Upper lobe of left lung (tissue), 6 donors: ENCODE measurements around the gene METTL13. TPM values are rescaled to one million over a fixed set of nuclear protein-coding genes. Genes with fewer than 3 reads are reported as not detected.

Experiments
- ATAC-seq, 2 donors: fragments of 200-7000 bp; cut with Tn5 transposase; one replicate each; pipeline ENCODE4 v1.9.1; 2022; ENCODE audit warnings: mild to moderate bottlenecking in 2 of 2, moderate library complexity in 2 of 2; ENCODE audit not compliant: low FRiP score in 2 of 2
- DNase-seq, 2 donors: peaks; one replicate each; pipeline ENCODE4 v3.0.0-alpha.2; 2019 to 2020
- H3K27ac ChIP-seq, 4 donors: fragments of 200-600 bp; sonication (generic); one replicate each; pipeline ENCODE4 v1.5.1; 2016 to 2019
- H3K27me3 ChIP-seq, 4 donors: fragments of 200-600 bp; sonication (generic); one replicate each; pipeline ENCODE4 v1.5.1; 2017 to 2019
- H3K36me3 ChIP-seq, 4 donors: fragments of 200-600 bp; sonication (generic); one replicate each; pipeline ENCODE4 v1.5.1; 2016 to 2019
- H3K4me1 ChIP-seq, 4 donors: fragments of 200-600 bp; sonication (generic); one replicate each; pipeline ENCODE4 v1.5.1; 2018 to 2019
- H3K4me3 ChIP-seq, 4 donors: fragments of 200-600 bp; sonication (generic); one replicate each; pipeline ENCODE4 v1.5.1; 2017 to 2019; ENCODE audit warnings: mild to moderate bottlenecking in 2 of 4, moderate library complexity in 1 of 4
- H3K9me3 ChIP-seq, 4 donors: fragments of 200-600 bp; sonication (generic); one replicate each; pipeline ENCODE4 v1.5.1; 2018 to 2019
- CTCF ChIP-seq, 6 experiments: fragments of 450-650 bp in 4 of 6; fragments of 200-600 bp in 2 of 6; sonication (generic) in 2 of 6; IDR thresholded peaks; one replicate each; pipeline ENCODE4 v1.5.1; 2016 to 2019; ENCODE audit warnings: antibody characterized with exemption in 6 of 6
- EP300 ChIP-seq, 4 donors: sonication (generic); formaldehyde crosslinking; IDR thresholded peaks; one replicate each; pipeline ENCODE4 v1.5.1; 2017; ENCODE audit warnings: antibody characterized with exemption in 4 of 4, control low read depth in 2 of 4
- POLR2A ChIP-seq, 4 donors: fragments of 450-650 bp; IDR thresholded peaks; one replicate each; pipeline ENCODE4 v1.5.1; 2016 to 2017; ENCODE audit warnings: antibody characterized with exemption in 4 of 4, mild to moderate bottlenecking in 2 of 4
- POLR2AphosphoS5 ChIP-seq, 2 donors: sonication (generic); formaldehyde crosslinking; IDR thresholded peaks; one replicate each; pipeline ENCODE4 v1.5.1; 2017; ENCODE audit warnings: antibody characterized with exemption in 2 of 2
- WGBS, 2 donors: methylation state at CpG; one replicate each; pipeline ENCODE4 v1.1.5; 2017 to 2018; 5-methylcytosine and 5-hydroxymethylcytosine counted together
- total RNA-seq, 6 donors: library from RNA; depleted of rRNA in 4 of 6; stranded (reverse); fragments of >200 nt in 4 of 6; gene quantifications; one replicate each; pipeline versions ENCODE4 v1.1.0 to v1.2.1, GENCODE V29; 2016 to 2021
- donor health status: DM: no; HTN: no; CAD: no; lungs with moderate emphysema.
- donor health status: DM: no; HTN: yes; CAD: no; lungs with severe emphysema.

The METTL13 gene
- total RNA-seq, 6 donors from 2014 or later = 13.9 to 33.5 (median 27.6) TPM

GRCh38 chr1:171805395-171806115 lies 24.1 kb downstream of the METTL13 start:
- Histone ChIP-seq H3K27ac (peak overlapping the region in 2 of 4 donors; percentile 11 to 30), H3K4me1 (peaks cover 0 to 17% (median 0%) of the 10 kb centered on the region in 4 donors), H3K36me3 (no peaks in the 10 kb centered on the region), H3K9me3 (no peaks in the 10 kb centered on the region), H3K4me3 (peak overlapping the region in 1 of 4 donors; percentile 4), H3K27me3 (no peaks in the 10 kb centered on the region)
- TF ChIP-seq POLR2A (IDR thresholded peaks at IDR 0.05) = no peak
- no peak for TF ChIP-seq CTCF (IDR thresholded peaks at IDR 0.05)
- no peak for TF ChIP-seq POLR2AphosphoS5 (IDR thresholded peaks at IDR 0.05)
- TF ChIP-seq EP300 (IDR thresholded peaks at IDR 0.05) = no peak
- WGBS, 2 donors = 62 to 68% methylated on average over 9 of the region's 9 CpGs
- DNase-seq (no peak), ATAC-seq (peak in 1 of 2 donors; percentile 61)

- no peak overlapping the region for H3K27ac ChIP-seq
- ATAC-seq (no peak), DNase-seq (no peak)
- H3K9me3 ChIP-seq = no peaks in the 10 kb centered on the region
- no peaks in the 10 kb centered on the region for H3K36me3 ChIP-seq
- 71 to 81% methylated on average over 4 of the region's 4 CpGs for WGBS, 2 donors
- TF ChIP-seq POLR2A (IDR thresholded peaks at IDR 0.05) (no peak), EP300 (IDR thresholded peaks at IDR 0.05) (no peak), CTCF (IDR thresholded peaks at IDR 0.05) (no peak), POLR2AphosphoS5 (IDR thresholded peaks at IDR 0.05) (no peak)
- H3K27me3 ChIP-seq = no peaks in the 10 kb centered on the region
- peaks cover 0 to 17% (median 0%) of the 10 kb centered on the region in 4 donors for H3K4me1 ChIP-seq
- H3K4me3 ChIP-seq = no peak overlapping the region
Observed at GRCh38 chr1:171807556-171807955, 26.1 kb downstream of the METTL13 start.

- Histone ChIP-seq H3K36me3 (no peaks in the 10 kb centered on the region), H3K27me3 (no peaks in the 10 kb centered on the region), H3K27ac (no peak overlapping the region), H3K9me3 (no peaks in the 10 kb centered on the region), H3K4me3 (no peak overlapping the region), H3K4me1 (peaks cover 0 to 6% (median 0%) of the 10 kb centered on the region in 4 donors)
- DNase-seq = no peak
- TF ChIP-seq POLR2AphosphoS5 (IDR thresholded peaks at IDR 0.05) (no peak), EP300 (IDR thresholded peaks at IDR 0.05) (no peak), POLR2A (IDR thresholded peaks at IDR 0.05) (no peak), CTCF (IDR thresholded peaks at IDR 0.05) (no peak)
- ATAC-seq = no peak
- WGBS, 2 donors = 84 to 87% methylated on average over 2 of the region's 2 CpGs
Observed at GRCh38 chr1:171809834-171810233, 28.4 kb downstream of the METTL13 start.

DNA sequence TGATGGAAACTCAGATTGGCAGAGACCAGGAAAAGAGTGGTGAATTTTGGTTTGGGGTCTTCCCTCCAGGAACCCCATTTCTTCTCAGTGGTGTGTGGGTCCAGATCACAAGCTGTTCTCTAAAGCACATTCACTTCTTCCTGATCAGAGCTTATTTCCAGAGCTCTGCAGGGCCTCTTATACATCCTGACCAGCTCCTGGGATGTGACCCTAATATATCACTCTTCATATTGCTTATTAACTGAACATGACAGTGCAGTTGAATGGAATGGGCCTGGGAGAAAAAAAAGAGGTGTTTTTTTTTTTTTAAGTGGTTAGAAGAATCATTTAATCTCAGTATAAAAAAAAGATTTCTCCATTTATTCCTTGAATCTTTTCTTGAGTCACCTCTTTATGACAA lies 30.2 kb downstream of the METTL13 start:
- Histone ChIP-seq H3K27me3 (no peaks in the 10 kb centered on the region), H3K4me1 (no peaks in the 10 kb centered on the region), H3K36me3 (no peaks in the 10 kb centered on the region), H3K9me3 (no peaks in the 10 kb centered on the region), H3K27ac (no peak overlapping the region), H3K4me3 (no peak overlapping the region)
- TF ChIP-seq POLR2A (IDR thresholded peaks at IDR 0.05) = no peak
- no peak for TF ChIP-seq EP300 (IDR thresholded peaks at IDR 0.05)
- TF ChIP-seq CTCF (IDR thresholded peaks at IDR 0.05) = no peak
- TF ChIP-seq POLR2AphosphoS5 (IDR thresholded peaks at IDR 0.05) = no peak
- DNase-seq = no peak
- ATAC-seq = no peak

GRCh38 chr1:171814692-171815091 lies 33.2 kb downstream of the METTL13 start:
- H3K27me3 ChIP-seq = no peaks in the 10 kb centered on the region
- no peak overlapping the region for H3K4me3 ChIP-seq
- H3K27ac ChIP-seq = no peak overlapping the region
- no peak for DNase-seq
- TF ChIP-seq POLR2AphosphoS5 (IDR thresholded peaks at IDR 0.05) = no peak
- TF ChIP-seq CTCF (IDR thresholded peaks at IDR 0.05) = no peak
- no peak for TF ChIP-seq POLR2A (IDR thresholded peaks at IDR 0.05)
- no peak for TF ChIP-seq EP300 (IDR thresholded peaks at IDR 0.05)
- H3K36me3 ChIP-seq = no peaks in the 10 kb centered on the region
- H3K4me1 ChIP-seq = no peaks in the 10 kb centered on the region
- no peaks in the 10 kb centered on the region for H3K9me3 ChIP-seq
- WGBS, 2 donors = 40 to 55% methylated on average over 2 of the region's 2 CpGs
- no peak for ATAC-seq
